ENCODE data around the gene SLC38A9. TPM values are rescaled to one million over a fixed set of nuclear protein-coding genes. Genes with fewer than 3 reads are reported as not detected.
"Not testable (repeated sequence)": the region's sequence is repeated elsewhere in the genome, so short reads cannot be mapped to it uniquely, and the experiment has no call there.

SLC38A9 gene, protein sequence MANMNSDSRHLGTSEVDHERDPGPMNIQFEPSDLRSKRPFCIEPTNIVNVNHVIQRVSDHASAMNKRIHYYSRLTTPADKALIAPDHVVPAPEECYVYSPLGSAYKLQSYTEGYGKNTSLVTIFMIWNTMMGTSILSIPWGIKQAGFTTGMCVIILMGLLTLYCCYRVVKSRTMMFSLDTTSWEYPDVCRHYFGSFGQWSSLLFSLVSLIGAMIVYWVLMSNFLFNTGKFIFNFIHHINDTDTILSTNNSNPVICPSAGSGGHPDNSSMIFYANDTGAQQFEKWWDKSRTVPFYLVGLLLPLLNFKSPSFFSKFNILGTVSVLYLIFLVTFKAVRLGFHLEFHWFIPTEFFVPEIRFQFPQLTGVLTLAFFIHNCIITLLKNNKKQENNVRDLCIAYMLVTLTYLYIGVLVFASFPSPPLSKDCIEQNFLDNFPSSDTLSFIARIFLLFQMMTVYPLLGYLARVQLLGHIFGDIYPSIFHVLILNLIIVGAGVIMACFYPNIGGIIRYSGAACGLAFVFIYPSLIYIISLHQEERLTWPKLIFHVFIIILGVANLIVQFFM
- 1 to 10 TPM; 4.4 to 9.7 (median 5.5) TPM for polyA plus RNA-seq

- WGBS, 3 donors, result 0 to 1% (median 1%) methylated on average over 55 of the region's 55 CpGs
These were observed at the start of gene SLC38A9 for GRCh38 chr5:55712023-55712859. SLC38A9 (minus strand) TSS chr5:55712324; CDS start chr5:55697958, 14,366 bp downstream.

DNA sequence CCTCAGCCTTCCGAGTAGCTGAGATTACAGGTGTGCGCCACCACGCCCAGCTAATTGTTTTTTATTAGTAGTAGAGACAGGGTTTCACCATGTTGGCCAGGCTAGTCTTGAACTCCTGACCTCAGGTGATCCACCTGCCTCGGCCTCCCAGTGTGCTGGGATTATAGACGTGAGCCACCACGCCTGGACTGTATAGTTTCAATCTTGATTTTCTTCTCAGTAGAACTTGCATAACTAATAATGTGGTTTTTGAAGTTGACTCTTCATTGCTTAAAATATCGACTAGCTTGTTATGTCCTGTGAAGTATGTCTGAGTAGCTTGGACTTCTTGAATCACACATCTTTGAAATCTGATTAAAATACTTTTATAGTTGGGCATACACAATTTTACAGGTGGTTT is 49.6 kb upstream of the SLC38A9 start:
- 91 to 97% (median 93%) methylated on average over 7 of the region's 7 CpGs for WGBS, 3 donors
- not testable (repeated sequence) for H3K27ac ChIP-seq (ENCODE audit: low read depth, low read length)

More at GRCh38 chr5:55712023-55712859, at the start of gene SLC38A9:
- H3K27ac ChIP-seq (ENCODE audit: low read depth, low read length), result no peak within 1 kb of the TSS

GRCh38 chr5:55758714-55759113 is 46.6 kb upstream of the SLC38A9 start:
- 68 to 81% (median 78%) methylated on average over 2 of the region's 2 CpGs for WGBS, 3 donors
- H3K27ac ChIP-seq (ENCODE audit: low read depth, low read length), result no peak overlapping the region

- 50 to 92% (median 70%) methylated on average over 1 of the region's 1 CpG for WGBS, 3 donors
- H3K27ac ChIP-seq (ENCODE audit: low read depth, low read length), result no peak overlapping the region
These were observed 46.1 kb upstream of the SLC38A9 start for GRCh38 chr5:55758231-55758630.

GRCh38 chr5:55750499-55750898 is 38.4 kb upstream of the SLC38A9 start:
- WGBS, 3 donors, result 27 to 76% (median 71%) methylated on average over 3 of the region's 3 CpGs
- H3K27ac ChIP-seq (ENCODE audit: low read depth, low read length), result no peak overlapping the region

GRCh38 chr5:55750063-55750462 is 37.9 kb upstream of the SLC38A9 start:
- 25 to 56% (median 55%) methylated on average over 3 of the region's 3 CpGs for WGBS, 3 donors
- no peak overlapping the region for H3K27ac ChIP-seq (ENCODE audit: low read depth, low read length)

GRCh38 chr5:55749387-55749786 is 37.3 kb upstream of the SLC38A9 start:
- H3K27ac ChIP-seq (ENCODE audit: low read depth, low read length), result no peak overlapping the region
- WGBS, 3 donors, result 56 to 78% (median 78%) methylated on average over 2 of the region's 2 CpGs

- H3K27ac ChIP-seq (ENCODE audit: low read depth, low read length), result no peak overlapping the region
- WGBS, 3 donors, result 68 to 78% (median 71%) methylated on average over 2 of the region's 2 CpGs
These were observed 35.7 kb upstream of the SLC38A9 start for GRCh38 chr5:55747778-55748318.

- H3K27ac ChIP-seq (ENCODE audit: low read depth, low read length), result no peak overlapping the region
- 96 to 98% (median 98%) methylated on average over 3 of the region's 3 CpGs for WGBS, 3 donors
These were observed 30.7 kb upstream of the SLC38A9 start for GRCh38 chr5:55742778-55743177.

GRCh38 chr5:55737793-55738192 is 25.7 kb upstream of the SLC38A9 start, which contains the start of gene DDX4:
DDX4 (plus strand) TSS chr5:55738061; CDS start chr5:55738964, 903 bp downstream.
- 96 to 97% (median 96%) methylated on average over 31 of the region's 31 CpGs for WGBS, 3 donors
- H3K27ac ChIP-seq (ENCODE audit: low read depth, low read length), result no peak within 1 kb of the TSS

GRCh38 chr5:55734658-55735057 is 22.5 kb upstream of the SLC38A9 start:
- H3K27ac ChIP-seq (ENCODE audit: low read depth, low read length), result no peak overlapping the region
- WGBS, 3 donors, result 35 to 96% (median 41%) methylated on average over 1 of the region's 1 CpG

DNA sequence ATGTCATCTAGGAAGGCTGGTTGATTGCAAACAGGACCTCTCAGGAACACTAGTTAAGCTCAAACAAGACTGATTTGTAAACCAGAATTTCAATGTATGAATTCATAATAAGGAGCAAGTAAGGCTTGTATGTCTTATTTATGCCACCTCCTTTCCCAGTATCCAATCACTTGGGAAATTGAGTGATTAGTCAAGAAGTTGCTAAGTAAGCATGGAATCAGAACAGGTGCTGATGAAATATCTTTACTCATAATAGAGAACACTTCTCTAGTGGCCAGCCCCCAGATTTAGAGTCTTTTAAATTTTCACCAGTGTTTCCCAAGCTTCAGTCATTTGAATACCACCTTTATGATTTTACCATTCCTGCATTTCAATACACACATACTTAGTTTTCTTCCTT is 20.5 kb upstream of the SLC38A9 start:
- H3K27ac ChIP-seq (ENCODE audit: low read depth, low read length), result no peak overlapping the region

DNA sequence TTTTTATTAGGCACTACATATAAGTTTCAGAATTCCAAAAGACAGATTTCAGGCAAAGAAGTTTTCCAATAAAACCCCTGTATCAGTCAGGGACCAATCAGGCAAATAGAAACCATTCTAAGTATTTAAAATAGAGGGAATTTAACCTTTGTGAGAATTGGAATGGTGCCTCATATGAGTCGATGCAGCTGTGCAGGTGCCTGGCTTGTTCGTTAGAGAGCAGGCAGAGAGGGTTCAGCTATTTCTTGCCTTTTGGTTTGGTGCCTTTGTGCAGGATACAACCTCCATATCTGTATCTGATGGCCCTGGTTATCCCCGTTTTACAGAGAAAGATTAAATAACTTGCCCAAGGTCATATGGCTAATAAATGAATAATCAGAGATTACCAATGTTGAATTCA is 19.7 kb upstream of the SLC38A9 start:
- no peak overlapping the region for H3K27ac ChIP-seq (ENCODE audit: low read depth, low read length)
- WGBS, 3 donors, result 42 to 87% (median 75%) methylated on average over 3 of the region's 3 CpGs

GRCh38 chr5:55724281-55724680 is 12.2 kb upstream of the SLC38A9 start:
- H3K27ac ChIP-seq (ENCODE audit: low read depth, low read length), result no peak overlapping the region
- 73 to 83% (median 77%) methylated on average over 4 of the region's 4 CpGs for WGBS, 3 donors

DNA sequence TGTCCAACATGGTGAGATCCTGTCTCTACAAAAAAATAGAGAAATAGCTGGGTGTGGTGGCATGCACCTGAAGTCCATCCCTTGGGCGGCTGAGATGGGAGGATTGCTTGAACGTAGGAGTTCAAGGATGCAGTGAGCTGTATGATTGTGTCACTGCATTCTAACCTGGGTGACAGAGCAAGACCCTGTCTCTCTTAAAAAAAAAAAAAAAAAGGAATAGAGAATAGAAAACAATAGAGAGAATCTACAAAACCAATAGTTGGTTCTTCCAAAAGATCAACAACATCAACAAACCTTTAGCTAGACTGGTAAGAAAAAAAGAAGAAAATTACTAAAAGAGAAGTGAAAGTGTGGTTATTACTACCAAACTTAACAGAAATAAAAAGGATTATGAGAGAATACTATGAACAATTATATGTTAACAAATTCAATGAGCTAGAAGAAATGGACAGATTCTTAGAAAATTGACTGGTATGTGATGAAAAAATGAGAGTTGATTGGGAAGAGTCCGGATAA is 8.1 kb upstream of the SLC38A9 start:
- no peak overlapping the region for H3K27ac ChIP-seq (ENCODE audit: low read depth, low read length)
- 76 to 94% (median 91%) methylated on average over 3 of the region's 3 CpGs for WGBS, 3 donors

- not testable (repeated sequence) for H3K27ac ChIP-seq (ENCODE audit: low read depth, low read length)
- 95 to 96% (median 96%) methylated on average over 2 of the region's 2 CpGs for WGBS, 3 donors
These were observed 6.9 kb upstream of the SLC38A9 start for GRCh38 chr5:55719026-55719425.

DNA sequence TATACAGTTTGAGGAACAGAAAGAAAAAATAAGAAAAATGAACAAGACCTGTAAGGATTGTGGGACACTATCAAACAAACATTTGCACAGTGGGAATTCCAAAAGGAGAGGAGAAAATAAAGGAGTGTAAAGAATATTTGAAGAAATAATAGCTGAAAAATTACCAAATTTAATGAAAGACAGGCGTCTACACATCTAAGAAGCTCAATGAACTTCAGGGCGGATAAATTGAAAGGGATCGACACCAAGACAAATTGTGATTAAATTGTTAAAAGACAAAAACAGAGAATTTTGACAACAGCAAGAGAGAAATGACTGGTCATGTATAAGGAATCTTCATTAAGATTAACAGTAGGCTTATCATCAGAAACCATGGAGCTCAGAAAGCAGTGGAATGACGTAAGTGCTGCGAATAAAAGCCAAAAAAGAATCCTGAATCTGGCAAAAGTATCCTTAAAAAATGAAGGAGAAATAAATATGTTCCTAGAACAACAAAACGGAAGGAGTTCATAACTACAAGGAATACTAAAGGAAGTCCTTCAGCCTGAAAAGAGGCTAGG is 3.5 kb upstream of the SLC38A9 start:
- no peak overlapping the region for H3K27ac ChIP-seq (ENCODE audit: low read depth, low read length)
- 92 to 94% (median 94%) methylated on average over 6 of the region's 6 CpGs for WGBS, 3 donors

DNA sequence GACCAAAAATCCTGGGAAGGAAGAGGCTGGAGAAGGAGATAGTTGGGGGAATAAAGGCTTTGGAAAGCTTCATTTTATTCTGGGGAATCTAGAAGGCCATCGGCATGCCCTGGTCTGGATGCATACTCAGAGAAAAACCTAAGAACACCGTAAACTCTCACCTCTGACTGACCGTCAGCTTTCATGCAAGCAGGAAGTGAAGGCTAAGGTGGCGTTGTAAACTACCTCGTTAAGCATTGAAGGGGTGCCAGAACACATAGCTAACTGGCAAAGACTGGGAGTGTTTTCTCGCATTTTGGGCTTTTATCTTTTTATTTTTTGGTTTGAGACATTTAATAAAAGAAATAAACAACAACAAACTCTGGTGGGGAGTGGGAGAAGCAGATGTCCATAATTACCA is 2.6 kb upstream of the SLC38A9 start:
- 84 to 88% (median 84%) methylated on average over 6 of the region's 6 CpGs for WGBS, 3 donors
- H3K27ac ChIP-seq (ENCODE audit: low read depth, low read length), result no peak overlapping the region
